Loucy (cell line): ENCODE measurements around the gene KCNT1.

Experiments
- CTCF ChIP-seq: fragments of 200-600 bp; sonication (generic); conservative IDR thresholded peaks from 2 replicates; pipeline ENCODE4 v1.5.1; 2014; ENCODE audit warnings: mild to moderate bottlenecking, antibody characterized with exemption, low read length
- EZH2phosphoT487 ChIP-seq: fragments of 200-600 bp; IDR thresholded peaks from 2 replicates; pipeline ENCODE4 v1.6.1; 2018; ENCODE audit warnings: antibody characterized with exemption, mild to moderate bottlenecking, moderate library complexity, borderline replicate concordance

- TF ChIP-seq CTCF (no peak), EZH2phosphoT487 (no peak)
Observed at GRCh38 chr9:135744333-135745070, 42.5 kb downstream of the KCNT1 start.
